HEK293T (cell line): Measurements from ENCODE around the gene ZCCHC4.

Experiments
- ARNT ChIP-seq: fragments of 450-650 bp; IDR thresholded peaks from 2 replicates; pipeline ENCODE4 v1.6.1; 2017; ENCODE audit warnings: mild to moderate bottlenecking
- BHLHE40 ChIP-seq: fragments of 450-650 bp; IDR thresholded peaks from 2 replicates; pipeline ENCODE4 v1.6.1; 2016; ENCODE audit warnings: mild to moderate bottlenecking, moderate library complexity, borderline replicate concordance
- ELF4 ChIP-seq: fragments of 450-650 bp; IDR thresholded peaks from 2 replicates; pipeline ENCODE4 v1.6.1; 2017; ENCODE audit warnings: antibody characterized with exemption
- FOXA1 ChIP-seq: fragments of 450-650 bp; IDR thresholded peaks from 2 replicates; pipeline ENCODE4 v1.6.1; 2016; ENCODE audit warnings: mild to moderate bottlenecking
- FOXM1 ChIP-seq: fragments of 450-650 bp; IDR thresholded peaks from 2 replicates; pipeline ENCODE4 v1.6.1; 2017; ENCODE audit warnings: mild to moderate bottlenecking, borderline replicate concordance
- L3MBTL2 ChIP-seq: fragments of 450-650 bp; conservative IDR thresholded peaks from 2 replicates; pipeline ENCODE4 v1.6.1; 2016; ENCODE audit warnings: mild to moderate bottlenecking
- LEF1 ChIP-seq: fragments of 450-650 bp; IDR thresholded peaks from 2 replicates; pipeline ENCODE4 v1.6.1; 2017; ENCODE audit warnings: mild to moderate bottlenecking, borderline replicate concordance
- PKNOX1 ChIP-seq: fragments of 450-650 bp; IDR thresholded peaks from 2 replicates; pipeline ENCODE4 v1.6.1; 2016
- SP1 ChIP-seq: fragments of 450-650 bp; IDR thresholded peaks from 2 replicates; pipeline ENCODE4 v1.6.1; 2017
- SUZ12 ChIP-seq: fragments of 450-650 bp; IDR thresholded peaks from 2 replicates; pipeline ENCODE4 v1.6.1; 2016; ENCODE audit warnings: mild to moderate bottlenecking
- TARDBP ChIP-seq: fragments of 450-650 bp; IDR thresholded peaks from 2 replicates; pipeline ENCODE4 v1.6.1; 2016
- ZNF384 ChIP-seq: fragments of 450-650 bp; IDR thresholded peaks from 2 replicates; pipeline ENCODE4 v1.6.1; 2016

- no peak for TF ChIP-seq BHLHE40
- TF ChIP-seq ELF4, result no peak
- TF ChIP-seq LEF1, result no peak
- no peak for TF ChIP-seq SUZ12
- no peak for TF ChIP-seq ZNF384
- no peak for TF ChIP-seq SP1
- TF ChIP-seq TARDBP, result no peak
- TF ChIP-seq ARNT, result no peak
- TF ChIP-seq FOXM1, result no peak
- no peak for TF ChIP-seq L3MBTL2
- TF ChIP-seq FOXA1, result no peak
- TF ChIP-seq PKNOX1, result no peak
Measured at GRCh38 chr4:25299476-25300203, 12.9 kb upstream of the ZCCHC4 start.
